Naive B cell (primary cell): ENCODE results near the gene CYBRD1. TPM values are rescaled to one million over a fixed set of nuclear protein-coding genes. Genes with fewer than 3 reads are reported as not detected.
"Not testable (repeated sequence)": the region's sequence is repeated elsewhere in the genome, so short reads cannot be mapped to it uniquely, and the experiment has no call there.

Experiments
- ATAC-seq, 2 donors: fragments of 150-1000 bp; cut with Tn5 transposase; 2 replicates each; pipeline ENCODE4 v1.10.0; 2021; ENCODE audit warnings: low read depth in 2 of 2, mild to moderate bottlenecking in 2 of 2, moderate library complexity in 2 of 2
- DNase-seq: peaks from one replicate; pipeline ENCODE4 v3.0.0; 2022
- H3K27ac Mint-ChIP-seq, 6 donors: one replicate each; pipeline ENCODE4 v1.8.0; 2020 to 2022; ENCODE audit warnings: mild to moderate bottlenecking in 6 of 6, mixed read lengths in 6 of 6, moderate library complexity in 5 of 6, inconsistent platforms in 2 of 6
- H3K27me3 Mint-ChIP-seq, 3 donors: one replicate each; pipeline ENCODE4 v1.8.0; 2021 to 2022; ENCODE audit warnings: mixed read lengths in 3 of 3, mild to moderate bottlenecking in 1 of 3
- H3K36me3 Mint-ChIP-seq, 2 donors: one replicate each; pipeline ENCODE4 v1.8.0; 2020 to 2022; ENCODE audit warnings: mixed read lengths in 2 of 2, inconsistent platforms in 1 of 2, mild to moderate bottlenecking in 1 of 2
- H3K4me1 Mint-ChIP-seq, 3 donors: one replicate each; pipeline ENCODE4 v1.8.0; 2020 to 2022; ENCODE audit warnings: mixed read lengths in 3 of 3, inconsistent platforms in 1 of 3, mild to moderate bottlenecking in 1 of 3, moderate library complexity in 1 of 3
- H3K4me3 Mint-ChIP-seq, 8 donors: one replicate each; pipeline ENCODE4 v1.8.0; 2020 to 2022; ENCODE audit warnings: mild to moderate bottlenecking in 8 of 8, mixed read lengths in 8 of 8, moderate library complexity in 8 of 8, inconsistent platforms in 2 of 8
- H3K9me3 Mint-ChIP-seq, 7 donors: one replicate each; pipeline ENCODE4 v1.8.0; 2020 to 2022; ENCODE audit warnings: mixed read lengths in 7 of 7, mild to moderate bottlenecking in 5 of 7, inconsistent platforms in 2 of 7, moderate library complexity in 1 of 7
- polyA plus RNA-seq, 6 donors: library from polyadenylated mRNA; unstranded; fragments of 300-500 nt; fragmentation: Illumina TruSeq; gene quantifications; one replicate each; pipeline ENCODE4 v1.2.3, GENCODE V29; 2021; ENCODE audit warnings: low read depth in 6 of 6

The CYBRD1 gene
- polyA plus RNA-seq, 6 donors from 2014 or later, result 0.06 to 0.50 (median 0.21) TPM; not detected in 3

GRCh38 chr2:171492664-171493063, 29.6 kb upstream of the CYBRD1 start:
- no peak overlapping the region for H3K27ac Mint-ChIP-seq
- ATAC-seq, result no peak
- no peak overlapping the region for H3K4me3 Mint-ChIP-seq
- no peaks in the 10 kb centered on the region for H3K4me1 Mint-ChIP-seq
- no peaks in the 10 kb centered on the region for H3K27me3 Mint-ChIP-seq
- no peak for DNase-seq
- H3K9me3 Mint-ChIP-seq, result peaks cover 0 to 20% (median 8%) of the 10 kb centered on the region in 7 donors
- H3K36me3 Mint-ChIP-seq, result peaks cover 5 to 11% of the 10 kb centered on the region in 2 donors

GRCh38 chr2:171497664-171498063, 24.6 kb upstream of the CYBRD1 start:
- H3K9me3 Mint-ChIP-seq, H3K27me3 Mint-ChIP-seq, H3K4me1 Mint-ChIP-seq, H3K4me3 Mint-ChIP-seq, H3K27ac Mint-ChIP-seq, DNase-seq, H3K36me3 Mint-ChIP-seq, ATAC-seq: not testable (repeated sequence)

GRCh38 chr2:171505374-171505773, 16.9 kb upstream of the CYBRD1 start:
- Mint-ChIP-seq H3K9me3 (peaks cover 0 to 7% (median 0%) of the 10 kb centered on the region in 7 donors), H3K27ac (no peak overlapping the region), H3K27me3 (no peaks in the 10 kb centered on the region), H3K36me3 (peaks cover 0 to 14% of the 10 kb centered on the region in 2 donors), H3K4me3 (no peak overlapping the region), H3K4me1 (no peaks in the 10 kb centered on the region)
- no peak for ATAC-seq
- no peak for DNase-seq

GRCh38 chr2:171509945-171510731, 12.1 kb upstream of the CYBRD1 start:
- Mint-ChIP-seq H3K4me3 (no peak overlapping the region), H3K27me3 (no peaks in the 10 kb centered on the region), H3K4me1 (peaks cover 6 to 8% (median 6%) of the 10 kb centered on the region in 3 donors), H3K36me3 (peaks cover 0 to 5% of the 10 kb centered on the region in 2 donors), H3K27ac (no peak overlapping the region), H3K9me3 (no peaks in the 10 kb centered on the region)
- DNase-seq, result no peak
- ATAC-seq, result no peak

GRCh38 chr2:171512014-171512413, 10.3 kb upstream of the CYBRD1 start:
- H3K27me3 Mint-ChIP-seq, result no peaks in the 10 kb centered on the region
- H3K9me3 Mint-ChIP-seq, result no peaks in the 10 kb centered on the region
- no peak for DNase-seq
- no peaks in the 10 kb centered on the region for H3K36me3 Mint-ChIP-seq
- no peak overlapping the region for H3K4me3 Mint-ChIP-seq
- H3K4me1 Mint-ChIP-seq, result peaks cover 6 to 8% (median 6%) of the 10 kb centered on the region in 3 donors
- H3K27ac Mint-ChIP-seq, result no peak overlapping the region
- no peak for ATAC-seq

- no peak overlapping the region for H3K27ac Mint-ChIP-seq
- H3K36me3 Mint-ChIP-seq, result no peaks in the 10 kb centered on the region
- peaks cover 6 to 8% (median 6%) of the 10 kb centered on the region in 3 donors for H3K4me1 Mint-ChIP-seq
Observed at GRCh38 chr2:171512683-171513195, 9.5 kb upstream of the CYBRD1 start.

GRCh38 chr2:171513719-171514160, 8.5 kb upstream of the CYBRD1 start:
- Mint-ChIP-seq H3K27ac (peak overlapping the region in 4 of 6 donors; percentile 11 to 93 (median 40)), H3K36me3 (no peaks in the 10 kb centered on the region), H3K4me1 (peaks cover 6 to 8% (median 6%) of the 10 kb centered on the region in 3 donors), H3K9me3 (no peaks in the 10 kb centered on the region), H3K27me3 (no peaks in the 10 kb centered on the region), H3K4me3 (no peak overlapping the region)
- peak; percentile 2 for DNase-seq
- ATAC-seq, result peak; percentile 53 to 56

More at GRCh38 chr2:171512683-171513195, 9.5 kb upstream of the CYBRD1 start:
- H3K27me3 Mint-ChIP-seq, result no peaks in the 10 kb centered on the region
- no peak overlapping the region for H3K4me3 Mint-ChIP-seq
- H3K9me3 Mint-ChIP-seq, result no peaks in the 10 kb centered on the region
- no peak for ATAC-seq
- no peak for DNase-seq

DNA sequence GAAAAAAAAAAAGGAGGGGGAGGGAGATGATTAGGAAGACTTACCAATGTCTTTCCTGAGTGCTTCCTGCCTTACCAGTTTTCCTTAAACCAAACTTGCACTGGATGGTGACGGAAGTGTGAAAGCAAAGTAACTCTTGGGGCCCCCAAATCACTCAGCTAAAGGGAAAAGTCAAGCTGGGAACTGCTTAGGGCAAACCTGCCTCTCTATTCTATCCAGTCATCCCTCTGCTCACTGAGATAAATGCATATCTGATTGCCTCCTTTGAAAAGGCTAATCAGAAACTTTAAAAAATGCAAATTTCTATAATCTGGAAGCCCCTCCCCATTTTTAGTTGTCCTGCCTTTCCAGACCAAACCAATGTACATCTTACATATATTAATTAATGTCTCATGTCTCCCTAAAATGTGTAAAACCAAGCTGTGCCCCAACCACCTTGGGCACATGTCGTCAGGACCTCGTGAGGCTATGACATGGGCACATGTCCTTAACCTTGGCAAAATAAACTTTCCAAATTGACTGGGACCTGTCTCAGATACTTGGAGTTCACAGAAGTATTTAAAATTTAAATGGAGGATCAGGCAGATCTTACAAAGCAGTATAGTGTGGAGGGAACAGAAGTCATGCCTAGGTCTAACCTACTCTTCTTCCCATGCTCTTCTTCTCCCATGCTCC, 7.2 kb upstream of the CYBRD1 start:
- H3K27me3 Mint-ChIP-seq, result peaks cover 9 to 11% (median 10%) of the 10 kb centered on the region in 3 donors
- H3K36me3 Mint-ChIP-seq, result no peaks in the 10 kb centered on the region
- DNase-seq, result no peak
- no peaks in the 10 kb centered on the region for H3K9me3 Mint-ChIP-seq
- H3K4me1 Mint-ChIP-seq, result peaks cover 6 to 8% (median 6%) of the 10 kb centered on the region in 3 donors
- no peak overlapping the region for H3K4me3 Mint-ChIP-seq
- ATAC-seq, result no peak
- no peak overlapping the region for H3K27ac Mint-ChIP-seq

DNA sequence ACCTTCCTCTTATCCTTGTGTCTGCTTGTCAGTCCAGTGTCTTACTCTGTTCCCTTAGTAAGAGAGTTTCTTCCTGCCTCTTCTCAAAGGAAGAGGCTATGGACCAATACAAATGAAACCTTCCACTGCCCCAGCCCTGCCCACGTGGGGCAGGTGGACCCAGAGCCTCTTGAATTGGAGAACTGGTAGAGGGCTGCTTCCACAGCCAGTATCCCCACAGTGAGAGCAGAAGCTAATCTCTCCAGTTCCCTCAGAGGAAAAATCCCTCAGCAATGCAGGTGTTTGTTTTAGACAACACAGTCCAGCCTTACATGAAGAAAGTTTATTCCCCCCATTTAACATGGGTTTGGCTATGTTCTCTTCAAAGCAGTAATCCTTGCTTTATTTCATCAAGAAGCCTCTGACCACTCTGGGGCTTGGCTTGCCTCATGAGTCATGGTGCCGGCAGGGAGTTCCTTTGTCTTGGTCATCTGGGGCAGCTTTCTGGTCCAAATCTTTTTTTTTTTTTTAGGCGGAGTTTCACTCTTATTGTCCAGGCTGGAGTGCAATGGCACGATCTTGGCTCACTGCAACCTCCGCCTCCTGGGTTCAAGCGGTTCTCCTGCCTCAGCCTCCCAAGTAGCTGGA, 6.5 kb upstream of the CYBRD1 start:
- no peak overlapping the region for H3K4me3 Mint-ChIP-seq

GRCh38 chr2:171516793-171517192, 5.5 kb upstream of the CYBRD1 start:
- Mint-ChIP-seq H3K27ac (no peak overlapping the region), H3K4me3 (no peak overlapping the region), H3K9me3 (no peaks in the 10 kb centered on the region), H3K36me3 (no peaks in the 10 kb centered on the region), H3K4me1 (peaks cover 6 to 10% (median 9%) of the 10 kb centered on the region in 3 donors), H3K27me3 (peaks cover 21 to 27% (median 22%) of the 10 kb centered on the region in 3 donors)
- ATAC-seq (no peak), DNase-seq (no peak)

More for the DNA sequence above, 6.5 kb upstream of the CYBRD1 start:
- Mint-ChIP-seq H3K9me3 (no peaks in the 10 kb centered on the region), H3K27ac (no peak overlapping the region), H3K36me3 (no peaks in the 10 kb centered on the region), H3K27me3 (peaks cover 11 to 17% (median 12%) of the 10 kb centered on the region in 3 donors), H3K4me1 (peaks cover 6 to 8% (median 6%) of the 10 kb centered on the region in 3 donors)
- no peak for ATAC-seq
- DNase-seq, result no peak

DNA sequence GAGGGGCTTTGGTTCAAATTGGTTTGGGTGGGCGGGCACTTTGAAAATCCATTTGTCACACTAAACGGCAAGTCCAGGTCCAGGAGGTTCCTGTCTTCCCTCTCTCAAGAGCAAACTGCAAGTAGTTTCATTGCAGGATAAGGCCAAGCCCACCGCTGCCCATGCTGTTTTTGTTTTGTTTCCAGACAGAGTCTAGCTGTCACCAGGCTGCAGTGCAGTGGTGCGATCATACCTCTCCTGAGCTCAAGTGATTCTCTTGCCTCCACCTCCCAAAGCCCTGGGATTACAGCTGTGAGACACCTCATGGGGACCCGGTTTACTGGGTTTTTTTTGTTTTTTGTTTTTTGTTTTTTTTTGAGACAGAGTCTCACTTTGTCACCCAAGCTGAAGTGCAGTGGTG, 1.8 kb upstream of the CYBRD1 start:
- Mint-ChIP-seq H3K27ac (no peak overlapping the region), H3K36me3 (no peaks in the 10 kb centered on the region), H3K9me3 (no peaks in the 10 kb centered on the region), H3K4me3 (peak overlapping the region in 1 of 8 donors; percentile 10), H3K4me1 (peaks cover 11 to 14% (median 14%) of the 10 kb centered on the region in 3 donors), H3K27me3 (peaks cover 39 to 50% (median 42%) of the 10 kb centered on the region in 3 donors)
- ATAC-seq, result no peak
- DNase-seq, result no peak

DNA sequence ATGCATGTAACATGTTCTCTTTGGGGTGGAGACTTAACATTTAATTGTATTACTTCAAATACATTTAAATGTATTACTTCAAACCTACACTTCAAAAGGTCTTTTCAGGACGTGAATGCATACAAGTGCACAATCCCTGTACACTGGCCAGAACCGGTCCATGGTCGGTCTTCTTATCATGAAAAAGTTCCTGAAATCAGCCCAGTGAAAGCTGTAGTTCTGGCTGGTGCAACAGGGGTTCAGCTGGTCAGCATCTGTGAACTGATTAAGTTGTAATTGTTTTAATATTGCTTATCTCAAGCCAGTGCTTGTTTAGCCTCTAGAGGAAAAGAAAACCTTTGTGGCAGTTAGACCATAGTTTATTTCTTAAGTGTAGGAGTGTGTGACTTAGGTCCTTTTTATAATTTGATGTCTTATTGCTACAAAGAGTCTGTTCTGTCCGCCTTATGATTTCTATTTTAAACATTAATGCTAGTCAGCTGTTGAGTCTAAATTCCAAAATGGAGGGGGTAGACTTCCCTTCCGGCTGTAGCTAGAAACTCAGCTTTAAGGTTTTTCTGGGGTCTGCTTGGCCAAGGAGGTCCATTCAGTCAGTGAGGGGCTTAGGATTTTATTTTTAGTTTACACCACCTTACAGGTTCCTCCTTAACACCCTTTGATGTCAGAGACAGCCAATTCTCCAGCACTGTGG, 768 bp upstream of the CYBRD1 start:
- DNase-seq (no peak), ATAC-seq (no peak)
- H3K27ac Mint-ChIP-seq, result peak overlapping the region in 1 of 6 donors; percentile 69
- peaks cover 39 to 50% (median 43%) of the 10 kb centered on the region in 3 donors for H3K27me3 Mint-ChIP-seq
- no peaks in the 10 kb centered on the region for H3K9me3 Mint-ChIP-seq
- peaks cover 11 to 14% (median 14%) of the 10 kb centered on the region in 3 donors for H3K4me1 Mint-ChIP-seq
- no peaks in the 10 kb centered on the region for H3K36me3 Mint-ChIP-seq
- H3K4me3 Mint-ChIP-seq, result peak overlapping the region; percentile 39 to 90 (median 81)

DNA sequence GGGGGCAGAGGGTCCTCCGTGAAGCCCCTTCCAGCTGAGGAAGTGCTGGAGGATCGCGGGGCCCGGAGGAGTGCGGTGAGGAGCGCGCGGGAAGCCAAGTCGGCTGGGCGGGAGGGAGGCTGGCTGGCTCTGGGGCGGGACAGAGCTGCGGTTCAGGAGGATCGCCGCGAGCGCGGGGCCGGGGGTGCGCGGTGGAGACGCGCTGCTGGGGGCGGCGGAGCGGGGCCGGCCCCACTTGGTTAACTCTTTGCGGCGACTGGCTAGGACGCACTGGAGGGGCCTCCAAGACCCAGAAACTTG, 464 bp downstream of the CYBRD1 start:
- no peak overlapping the region for H3K27ac Mint-ChIP-seq
- no peaks in the 10 kb centered on the region for H3K9me3 Mint-ChIP-seq
- H3K4me3 Mint-ChIP-seq, result peak overlapping the region; percentile 68 to 92 (median 82)
- ATAC-seq (peak; percentile 23 to 35), DNase-seq (peak; percentile 3)
- peaks cover 39 to 50% (median 43%) of the 10 kb centered on the region in 3 donors for H3K27me3 Mint-ChIP-seq
- H3K36me3 Mint-ChIP-seq, result no peaks in the 10 kb centered on the region
- peaks cover 11 to 14% (median 14%) of the 10 kb centered on the region in 3 donors for H3K4me1 Mint-ChIP-seq
